Neural cell (in vitro differentiated cells): ENCODE results near the gene TIPARP. TPM values are rescaled to one million over a fixed set of nuclear protein-coding genes. Genes with fewer than 3 reads are reported as not detected.

Experiments used
- H2AFZ ChIP-seq: fragments of 200-600, 300-800 bp; sonication (generic), shearing (Covaris generic); 2 replicates; pipeline ENCODE4 v1.6.0; 2014; ENCODE audit warnings: low read depth, mild to moderate bottlenecking, antibody characterized with exemption, low read length, moderate library complexity
- H3F3A ChIP-seq: fragments of 200-600 bp; shearing (Covaris generic); 2 replicates; pipeline ENCODE4 v1.6.1; 2016; ENCODE audit warnings: mild to moderate bottlenecking, moderate library complexity, mixed read lengths, antibody characterized with exemption, low read length; ENCODE audit not compliant: insufficient read depth, poor library complexity, severe bottlenecking
- H3K27ac ChIP-seq: fragments of 200-600, 300-800 bp; sonication (generic), shearing (Covaris generic); 2 replicates; pipeline ENCODE4 v1.5.1; 2014; ENCODE audit warnings: mild to moderate bottlenecking, low read length, moderate library complexity
- H3K27me3 ChIP-seq: fragments of 300-800, 200-600 bp; sonication (generic), shearing (Covaris generic); 2 replicates; pipeline ENCODE4 v1.6.0; 2014; ENCODE audit warnings: mild to moderate bottlenecking, low read depth, low read length, moderate library complexity; ENCODE audit not compliant: insufficient read depth
- H3K36me3 ChIP-seq: fragments of 300-800, 200-600 bp; sonication (generic), shearing (Covaris generic); 2 replicates; pipeline ENCODE4 v1.5.1; 2014; ENCODE audit warnings: mild to moderate bottlenecking, antibody characterized with exemption, low read length, moderate library complexity; ENCODE audit not compliant: insufficient read depth
- H3K4me2 ChIP-seq: fragments of 300-800, 200-600 bp; sonication (generic), shearing (Covaris generic); 2 replicates; pipeline ENCODE4 v1.6.0; 2014; ENCODE audit warnings: mild to moderate bottlenecking, low read length
- H3K4me3 ChIP-seq: fragments of 300-800, 200-600 bp; sonication (generic), shearing (Covaris generic); 2 replicates; pipeline ENCODE4 v1.5.1; 2014; ENCODE audit warnings: mild to moderate bottlenecking, low read length, moderate library complexity
- H3K79me2 ChIP-seq: fragments of 200-600 bp; shearing (Covaris generic); replicated peaks from 2 replicates; pipeline ENCODE4 v1.6.0; 2014; ENCODE audit warnings: mild to moderate bottlenecking, low read length, moderate library complexity; ENCODE audit not compliant: insufficient read depth
- H3K9ac ChIP-seq: fragments of 300-800, 200-600 bp; sonication (generic), shearing (Covaris generic); 2 replicates; pipeline ENCODE4 v1.6.1; 2016; ENCODE audit warnings: mild to moderate bottlenecking, low read length, mixed read lengths
- H3K9me2 ChIP-seq: fragments of 200-600 bp; shearing (Covaris generic); 2 replicates; pipeline ENCODE4 v1.6.1; 2016; ENCODE audit warnings: mild to moderate bottlenecking, low read length, mixed read lengths; ENCODE audit not compliant: insufficient read depth
- H3K9me3 ChIP-seq: fragments of 200-600, 300-800 bp; sonication (generic), shearing (Covaris generic); 2 replicates; pipeline ENCODE4 v1.6.1; 2016; ENCODE audit warnings: mild to moderate bottlenecking, mixed run types, low read length, moderate library complexity, mixed read lengths
- H4K20me1 ChIP-seq: fragments of 200-600 bp; shearing (Covaris generic); 2 replicates; pipeline ENCODE4 v1.6.1; 2016; ENCODE audit warnings: mild to moderate bottlenecking, mixed run types; ENCODE audit not compliant: insufficient read depth
- CTCF ChIP-seq: fragments of 450-650 bp; IDR thresholded peaks from 2 replicates; pipeline ENCODE4 v1.5.1; 2014; ENCODE audit warnings: antibody characterized with exemption, mild to moderate bottlenecking, moderate library complexity; ENCODE audit not compliant: poor library complexity, severe bottlenecking
- EP300 ChIP-seq: fragments of 450-650 bp; conservative IDR thresholded peaks from 2 replicates; pipeline ENCODE4 v1.6.1; 2014; ENCODE audit warnings: antibody characterized with exemption, mild to moderate bottlenecking, moderate library complexity; ENCODE audit not compliant: poor library complexity, severe bottlenecking
- EZH2 ChIP-seq: fragments of 200-600, 300-800 bp; shearing (Covaris generic), sonication (generic); IDR thresholded peaks from 2 replicates; pipeline ENCODE4 v1.6.1; 2014; ENCODE audit warnings: antibody characterized with exemption, low read length, borderline replicate concordance, mild to moderate bottlenecking; ENCODE audit not compliant: insufficient read depth, poor library complexity, severe bottlenecking
- MXI1 ChIP-seq: fragments of 450-650 bp; conservative IDR thresholded peaks from 2 replicates; pipeline ENCODE4 v1.6.1; 2014; ENCODE audit warnings: antibody characterized with exemption, mild to moderate bottlenecking; ENCODE audit not compliant: poor library complexity, severe bottlenecking
- POLR2AphosphoS5 ChIP-seq: IDR thresholded peaks from 2 replicates; pipeline ENCODE4 v1.6.1; 2012
- RAD21 ChIP-seq: fragments of 450-650 bp; conservative IDR thresholded peaks from 2 replicates; pipeline ENCODE4 v1.6.1; 2014; ENCODE audit warnings: antibody characterized with exemption, mild to moderate bottlenecking, moderate library complexity
- REST ChIP-seq: IDR thresholded peaks from 2 replicates; pipeline ENCODE4 v1.6.1; 2012; ENCODE audit warnings: borderline replicate concordance
- SMC3 ChIP-seq: fragments of 450-650 bp; conservative IDR thresholded peaks from 2 replicates; pipeline ENCODE4 v1.6.1; 2014; ENCODE audit warnings: antibody characterized with exemption, mild to moderate bottlenecking, moderate library complexity; ENCODE audit not compliant: poor library complexity
- TAF1 ChIP-seq: IDR thresholded peaks from 2 replicates; pipeline ENCODE4 v1.6.1; 2012; ENCODE audit warnings: low read depth
- polyA plus RNA-seq: library from polyadenylated mRNA; depleted of rRNA; stranded (reverse); fragments of >200 nt; gene quantifications from 2 replicates; pipeline ENCODE4 v1.2.3, GENCODE V29; 2014

Gene TIPARP
- polyA plus RNA-seq, 1 donor from 2014 or later = 5.4 TPM

GRCh38 chr3:156705761-156706616 is 31.6 kb downstream of the TIPARP start:
- no peak for TF ChIP-seq RAD21
- TF ChIP-seq SMC3 = no peak
- TF ChIP-seq EP300 = no peak
- no peak for TF ChIP-seq POLR2AphosphoS5
- no peak for TF ChIP-seq REST
- TF ChIP-seq MXI1 = no peak
- no peak for TF ChIP-seq TAF1
- TF ChIP-seq EZH2 = no peak
- no peak for TF ChIP-seq CTCF
- Histone ChIP-seq H3K4me3 (no peak overlapping the region), H2AFZ (no peak overlapping the region), H3K9me3 (no peaks in the 10 kb centered on the region), H3K9ac (no peak overlapping the region), H3K4me2 (no peak overlapping the region), H3K79me2 (no peaks in the 10 kb centered on the region), H4K20me1 (no peaks in the 10 kb centered on the region), H3K9me2 (no peaks in the 10 kb centered on the region), H3K27ac (no peak overlapping the region), H3F3A (no peaks in the 10 kb centered on the region), H3K36me3 (peaks cover 8% of the 10 kb centered on the region), H3K27me3 (no peaks in the 10 kb centered on the region)

GRCh38 chr3:156707588-156707987 is 33.2 kb downstream of the TIPARP start:
- H4K20me1 ChIP-seq = no peaks in the 10 kb centered on the region
- no peak overlapping the region for H3K4me3 ChIP-seq
- no peaks in the 10 kb centered on the region for H3K27me3 ChIP-seq
- no peaks in the 10 kb centered on the region for H3K9me3 ChIP-seq
- H3K79me2 ChIP-seq = no peaks in the 10 kb centered on the region
- peaks cover 8% of the 10 kb centered on the region for H3K36me3 ChIP-seq
- H3F3A ChIP-seq = no peaks in the 10 kb centered on the region
- H3K4me2 ChIP-seq = no peak overlapping the region
- H3K9ac ChIP-seq = no peak overlapping the region
- no peak overlapping the region for H2AFZ ChIP-seq
- no peak overlapping the region for H3K27ac ChIP-seq
- no peaks in the 10 kb centered on the region for H3K9me2 ChIP-seq
- TF ChIP-seq MXI1 = no peak
- TF ChIP-seq EP300 = no peak
- TF ChIP-seq EZH2 = no peak
- TF ChIP-seq TAF1 = no peak
- no peak for TF ChIP-seq RAD21
- TF ChIP-seq SMC3 = no peak
- TF ChIP-seq CTCF = no peak
- no peak for TF ChIP-seq POLR2AphosphoS5
- TF ChIP-seq REST = no peak
